Measurements from ENCODE around the gene CLDN5. TPM values are rescaled to one million over a fixed set of nuclear protein-coding genes. Genes with fewer than 3 reads are reported as not detected.

CLDN5 gene
- total RNA-seq, 1 experiment from 2014 or later: 0.44 TPM

GRCh38 chr22:19478901-19479354 lies 45.3 kb downstream of the CLDN5 start, which contains the start of gene UFD1:
UFD1 (minus strand) TSS chr22:19479193; CDS start chr22:19479085, 108 bp downstream.
- Histone ChIP-seq H4K20me1 (ENCODE audit: control insufficient read depth, insufficient read depth, insufficient read length) (no peaks in the 10 kb centered on the region), H3K79me1 (ENCODE audit: insufficient read depth, low read depth, low read length, poor library complexity, severe bottlenecking) (no peaks in the 10 kb centered on the region), H3K56ac (ENCODE audit: insufficient read length, low read depth, low read length) (peak within 1 kb of the TSS; percentile 97), H4K91ac (ENCODE audit: insufficient read length, low read depth, low read length) (peak within 1 kb of the TSS; percentile 48), H3K79me2 (ENCODE audit: insufficient read depth, low read length) (peaks cover 20% of the 10 kb centered on the region; the same call in 1 of the 2 replicates), H2BK120ac (ENCODE audit: low read depth, low read length, poor library complexity, severe bottlenecking) (peak within 1 kb of the TSS; percentile 95), H4K5ac (ENCODE audit: insufficient read length, low read depth, low read length) (peak within 1 kb of the TSS; percentile 97), H3K4me1 (ENCODE audit: insufficient read depth, low read length) (peaks cover 3% of the 10 kb centered on the region), H3K23ac (ENCODE audit: insufficient read length, low read depth, low read length) (no peak within 1 kb of the TSS), H2AFZ (ENCODE audit: low read length) (peak within 1 kb of the TSS; percentile 93), H2BK12ac (ENCODE audit: insufficient read length, low read depth, low read length) (peak within 1 kb of the TSS; percentile 95), H2BK20ac (ENCODE audit: low read depth, low read length, poor library complexity, severe bottlenecking) (no peak within 1 kb of the TSS), H3K4ac (ENCODE audit: low read depth, low read length) (no peak within 1 kb of the TSS; the same call in 1 of the 2 replicates), H2AK5ac (ENCODE audit: insufficient read length, low read length) (no peak within 1 kb of the TSS), H3K27ac (ENCODE audit: insufficient read length, low read depth, low read length) (peak within 1 kb of the TSS; percentile 93), H4K8ac (replicated peaks; ENCODE audit: insufficient read length, low read depth, low read length) (no peak within 1 kb of the TSS), H3K9ac (ENCODE audit: extremely low read depth, insufficient read length, low read length) (peak within 1 kb of the TSS; percentile 96), H3T11ph (ENCODE audit: low read length) (peak within 1 kb of the TSS; percentile 98), H3K4me2 (ENCODE audit: insufficient read depth, insufficient read length, low read length) (peak within 1 kb of the TSS; percentile 75), H3K18ac (ENCODE audit: insufficient read length, low read depth, low read length) (peak within 1 kb of the TSS; percentile 99), H2BK15ac (ENCODE audit: low read depth, low read length) (no peak within 1 kb of the TSS), H3K9me3 (ENCODE audit: control insufficient read depth, low read depth, low read length) (no peaks in the 10 kb centered on the region), H3K27me3 (ENCODE audit: insufficient read depth, low read length) (no peaks in the 10 kb centered on the region), H2BK5ac (ENCODE audit: insufficient read length, low read length) (peak within 1 kb of the TSS; percentile 98), H3K23me2 (ENCODE audit: insufficient read length, low read depth, low read length, poor library complexity, severe bottlenecking) (peaks cover 13% of the 10 kb centered on the region), H3K14ac (ENCODE audit: insufficient read depth, low read length) (peak within 1 kb of the TSS; percentile 98)
- WGBS (ENCODE audit: extremely low coverage, insufficient read length, low lambda C conversion rate): no CpG with 5 or more reads among the region's 42 CpGs
- TF ChIP-seq, protein P1, sequence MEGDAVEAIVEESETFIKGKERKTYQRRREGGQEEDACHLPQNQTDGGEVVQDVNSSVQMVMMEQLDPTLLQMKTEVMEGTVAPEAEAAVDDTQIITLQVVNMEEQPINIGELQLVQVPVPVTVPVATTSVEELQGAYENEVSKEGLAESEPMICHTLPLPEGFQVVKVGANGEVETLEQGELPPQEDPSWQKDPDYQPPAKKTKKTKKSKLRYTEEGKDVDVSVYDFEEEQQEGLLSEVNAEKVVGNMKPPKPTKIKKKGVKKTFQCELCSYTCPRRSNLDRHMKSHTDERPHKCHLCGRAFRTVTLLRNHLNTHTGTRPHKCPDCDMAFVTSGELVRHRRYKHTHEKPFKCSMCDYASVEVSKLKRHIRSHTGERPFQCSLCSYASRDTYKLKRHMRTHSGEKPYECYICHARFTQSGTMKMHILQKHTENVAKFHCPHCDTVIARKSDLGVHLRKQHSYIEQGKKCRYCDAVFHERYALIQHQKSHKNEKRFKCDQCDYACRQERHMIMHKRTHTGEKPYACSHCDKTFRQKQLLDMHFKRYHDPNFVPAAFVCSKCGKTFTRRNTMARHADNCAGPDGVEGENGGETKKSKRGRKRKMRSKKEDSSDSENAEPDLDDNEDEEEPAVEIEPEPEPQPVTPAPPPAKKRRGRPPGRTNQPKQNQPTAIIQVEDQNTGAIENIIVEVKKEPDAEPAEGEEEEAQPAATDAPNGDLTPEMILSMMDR (conservative IDR thresholded peaks at IDR 0.05): no peak
- Mint-ChIP-seq H3K4me1 (peaks cover 20% of the 10 kb centered on the region in 2 experiments), H3K27me3 (ENCODE audit: low read depth) (no peaks in the 10 kb centered on the region; the same call in 1 of the 2 replicates), H3K4me3 (peak within 1 kb of the TSS; percentile 98), H3K9me3 (no peaks in the 10 kb centered on the region), H3K27ac (peak within 1 kb of the TSS; percentile 99 to 100 (median 100)), H3K36me3 (ENCODE audit: insufficient read depth in 1 of 3, low read depth in 3 of 3) (peaks cover 16 to 32% (median 20%) of the 10 kb centered on the region in 3 experiments)
- DNase-seq: peak; percentile 87

Data from H9 (cell line).